Measurements from ENCODE around the gene WDTC1. TPM values are rescaled to one million over a fixed set of nuclear protein-coding genes. Genes with fewer than 3 reads are reported as not detected.

WDTC1 gene
- total RNA-seq, 1 experiment from 2014 or later: 26.6 TPM

DNA sequence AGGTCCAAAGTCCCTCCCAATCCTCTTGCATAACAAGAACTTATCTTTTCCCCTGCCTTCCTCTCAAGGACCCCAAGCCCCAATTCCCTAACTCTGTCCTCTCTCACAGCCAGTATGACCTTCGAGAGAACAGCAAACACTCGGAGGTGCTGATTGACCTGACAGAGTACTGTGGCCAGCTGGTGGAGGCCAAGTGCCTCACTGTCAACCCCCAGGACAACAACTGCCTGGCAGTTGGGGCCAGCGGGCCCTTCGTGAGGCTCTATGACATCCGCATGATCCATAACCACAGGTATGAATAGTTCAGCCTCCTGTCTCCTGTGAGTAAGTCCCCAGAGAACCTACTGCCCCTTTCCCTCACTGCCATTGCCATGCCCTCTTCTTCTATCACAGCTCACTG is 57.7 kb downstream of the WDTC1 start (continued):
- TF ChIP-seq, protein P1, sequence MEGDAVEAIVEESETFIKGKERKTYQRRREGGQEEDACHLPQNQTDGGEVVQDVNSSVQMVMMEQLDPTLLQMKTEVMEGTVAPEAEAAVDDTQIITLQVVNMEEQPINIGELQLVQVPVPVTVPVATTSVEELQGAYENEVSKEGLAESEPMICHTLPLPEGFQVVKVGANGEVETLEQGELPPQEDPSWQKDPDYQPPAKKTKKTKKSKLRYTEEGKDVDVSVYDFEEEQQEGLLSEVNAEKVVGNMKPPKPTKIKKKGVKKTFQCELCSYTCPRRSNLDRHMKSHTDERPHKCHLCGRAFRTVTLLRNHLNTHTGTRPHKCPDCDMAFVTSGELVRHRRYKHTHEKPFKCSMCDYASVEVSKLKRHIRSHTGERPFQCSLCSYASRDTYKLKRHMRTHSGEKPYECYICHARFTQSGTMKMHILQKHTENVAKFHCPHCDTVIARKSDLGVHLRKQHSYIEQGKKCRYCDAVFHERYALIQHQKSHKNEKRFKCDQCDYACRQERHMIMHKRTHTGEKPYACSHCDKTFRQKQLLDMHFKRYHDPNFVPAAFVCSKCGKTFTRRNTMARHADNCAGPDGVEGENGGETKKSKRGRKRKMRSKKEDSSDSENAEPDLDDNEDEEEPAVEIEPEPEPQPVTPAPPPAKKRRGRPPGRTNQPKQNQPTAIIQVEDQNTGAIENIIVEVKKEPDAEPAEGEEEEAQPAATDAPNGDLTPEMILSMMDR (IDR thresholded peaks at IDR 0.05 in 2 of 3, conservative IDR thresholded peaks at IDR 0.05 in 1 of 3; ENCODE audit: borderline replicate concordance in 1 of 3, insufficient read depth in 1 of 3, low read depth in 2 of 3, low read length in 2 of 3): no peak
- TF ChIP-seq FOSL1 (IDR thresholded peaks at IDR 0.05; ENCODE audit: low read depth): no peak
- no peak for TF ChIP-seq SIN3A (IDR thresholded peaks at IDR 0.05; ENCODE audit: low read depth)
- no peak for TF ChIP-seq TCF7L2 (IDR thresholded peaks at IDR 0.05; ENCODE audit: borderline replicate concordance, extremely low read depth, insufficient read depth, insufficient read length)
- TF ChIP-seq, protein P2, sequence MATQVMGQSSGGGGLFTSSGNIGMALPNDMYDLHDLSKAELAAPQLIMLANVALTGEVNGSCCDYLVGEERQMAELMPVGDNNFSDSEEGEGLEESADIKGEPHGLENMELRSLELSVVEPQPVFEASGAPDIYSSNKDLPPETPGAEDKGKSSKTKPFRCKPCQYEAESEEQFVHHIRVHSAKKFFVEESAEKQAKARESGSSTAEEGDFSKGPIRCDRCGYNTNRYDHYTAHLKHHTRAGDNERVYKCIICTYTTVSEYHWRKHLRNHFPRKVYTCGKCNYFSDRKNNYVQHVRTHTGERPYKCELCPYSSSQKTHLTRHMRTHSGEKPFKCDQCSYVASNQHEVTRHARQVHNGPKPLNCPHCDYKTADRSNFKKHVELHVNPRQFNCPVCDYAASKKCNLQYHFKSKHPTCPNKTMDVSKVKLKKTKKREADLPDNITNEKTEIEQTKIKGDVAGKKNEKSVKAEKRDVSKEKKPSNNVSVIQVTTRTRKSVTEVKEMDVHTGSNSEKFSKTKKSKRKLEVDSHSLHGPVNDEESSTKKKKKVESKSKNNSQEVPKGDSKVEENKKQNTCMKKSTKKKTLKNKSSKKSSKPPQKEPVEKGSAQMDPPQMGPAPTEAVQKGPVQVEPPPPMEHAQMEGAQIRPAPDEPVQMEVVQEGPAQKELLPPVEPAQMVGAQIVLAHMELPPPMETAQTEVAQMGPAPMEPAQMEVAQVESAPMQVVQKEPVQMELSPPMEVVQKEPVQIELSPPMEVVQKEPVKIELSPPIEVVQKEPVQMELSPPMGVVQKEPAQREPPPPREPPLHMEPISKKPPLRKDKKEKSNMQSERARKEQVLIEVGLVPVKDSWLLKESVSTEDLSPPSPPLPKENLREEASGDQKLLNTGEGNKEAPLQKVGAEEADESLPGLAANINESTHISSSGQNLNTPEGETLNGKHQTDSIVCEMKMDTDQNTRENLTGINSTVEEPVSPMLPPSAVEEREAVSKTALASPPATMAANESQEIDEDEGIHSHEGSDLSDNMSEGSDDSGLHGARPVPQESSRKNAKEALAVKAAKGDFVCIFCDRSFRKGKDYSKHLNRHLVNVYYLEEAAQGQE (IDR thresholded peaks at IDR 0.05; ENCODE audit: low read depth): no peak

DNA sequence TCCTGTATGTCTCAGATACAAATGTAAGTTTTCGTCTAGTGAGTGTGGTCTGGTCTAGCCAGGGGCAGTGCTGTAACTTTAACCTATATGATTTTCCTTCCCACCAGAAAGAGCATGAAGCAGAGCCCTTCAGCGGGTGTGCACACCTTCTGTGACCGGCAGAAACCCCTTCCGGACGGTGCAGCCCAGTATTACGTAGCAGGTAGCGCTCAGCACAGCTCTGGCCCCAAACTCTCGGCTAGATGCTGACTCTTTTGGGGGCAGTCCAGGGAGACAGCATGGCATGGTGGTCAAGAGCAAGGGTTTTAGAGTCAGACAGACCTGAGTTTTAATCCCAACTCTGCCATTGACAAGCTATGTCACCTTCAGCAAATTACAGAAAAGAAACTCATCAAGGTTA is 59.5 kb downstream of the WDTC1 start:
- Histone ChIP-seq H3K36me3 (ENCODE audit: control insufficient read depth in 1 of 2, insufficient read depth in 2 of 2, low read length in 2 of 2) (no peaks in the 10 kb centered on the region), H3K27me3 (ENCODE audit: insufficient read depth, low read length) (no peaks in the 10 kb centered on the region), H3K4me1 (ENCODE audit: control insufficient read depth in 1 of 2, insufficient read depth in 2 of 2, low read length in 2 of 2) (peaks cover 0 to 9% of the 10 kb centered on the region in 2 experiments; a peak in 1 of 4 replicates), H3K9me3 (ENCODE audit: control insufficient read depth in 1 of 2, insufficient read depth in 1 of 2, low read depth in 1 of 2, low read length in 2 of 2) (no peaks in the 10 kb centered on the region), H3K9me2 (ENCODE audit: insufficient read depth) (no peaks in the 10 kb centered on the region), H3K4me3 (replicated peaks in 1 of 2; ENCODE audit: low read depth in 1 of 2, low read length in 2 of 2) (no peak overlapping the region), H4K20me1 (ENCODE audit: insufficient read depth) (no peaks in the 10 kb centered on the region), H2AFZ (ENCODE audit: low read depth, low read length, poor library complexity, severe bottlenecking) (no peak overlapping the region), H3K9ac (ENCODE audit: low read length) (no peak overlapping the region), H3K27ac (ENCODE audit: low read depth, low read length) (no peak overlapping the region), H3K4me2 (ENCODE audit: low read length) (no peak overlapping the region), H3K79me2 (ENCODE audit: insufficient read depth, low read length) (no peaks in the 10 kb centered on the region)
- no TSS peak for BruUV-seq (replicated peaks)
- CTCF ChIA-PET: interaction anchor here (0.9 to 3.7 kb wide), 3 partner anchors 13 to 101 kb away, joined by 4 to 32 read pairs (median 4); no protein-coding TSS in a partner anchor
- DNase-seq (ENCODE audit: low read depth, low spot score) (no peak), ATAC-seq (no peak)
- POLR2A ChIA-PET: interaction anchor here (1.0 kb wide), 1 partner anchor 97 kb away, joined by 3 read pairs; no protein-coding TSS in a partner anchor
- intact Hi-C loops (cut with micrococcal nuclease): no loop called here
- RAD21 ChIA-PET (ENCODE audit: low non-redundant PET in 1 of 2, low total read pairs in 2 of 2, uncharacterized antibody in 2 of 2, unreplicated experiment in 2 of 2): no interaction called here
- TF ChIP-seq RAD21 (IDR thresholded peaks at IDR 0.05; ENCODE audit: low read depth) (no peak), SRF (IDR thresholded peaks at IDR 0.05; ENCODE audit: low read depth) (no peak), ZNF274 (IDR thresholded peaks at IDR 0.05; ENCODE audit: low read depth, low read length) (no peak), ELF1 (IDR thresholded peaks at IDR 0.05; ENCODE audit: borderline replicate concordance, low read depth) (no peak), CBX3 (IDR thresholded peaks at IDR 0.05; ENCODE audit: low read depth) (no peak), POLR2AphosphoS5 (IDR thresholded peaks at IDR 0.05; ENCODE audit: low read depth, low read length) (no peak), EZH2phosphoT487 (IDR thresholded peaks at IDR 0.05; ENCODE audit: borderline replicate concordance) (no peak), JUND (IDR thresholded peaks at IDR 0.05) (no peak), POLR2A (IDR thresholded peaks at IDR 0.05; ENCODE audit: borderline replicate concordance, extremely low read depth, insufficient read depth, insufficient read length) (no peak), EZH2 (IDR thresholded peaks at IDR 0.05) (no peak)
- TF ChIP-seq, protein P3, sequence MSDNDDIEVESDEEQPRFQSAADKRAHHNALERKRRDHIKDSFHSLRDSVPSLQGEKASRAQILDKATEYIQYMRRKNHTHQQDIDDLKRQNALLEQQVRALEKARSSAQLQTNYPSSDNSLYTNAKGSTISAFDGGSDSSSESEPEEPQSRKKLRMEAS (IDR thresholded peaks at IDR 0.05): no peak
- TF ChIP-seq, protein P1 (IDR thresholded peaks at IDR 0.05 in 2 of 3, conservative IDR thresholded peaks at IDR 0.05 in 1 of 3; ENCODE audit: borderline replicate concordance in 1 of 3, insufficient read depth in 1 of 3, low read depth in 2 of 3, low read length in 2 of 3): no peak

All from HCT116 (cell line).